HCT116 (cell line): ENCODE results near the gene FBXW4. TPM values are rescaled to one million over a fixed set of nuclear protein-coding genes. Genes with fewer than 3 reads are reported as not detected.

Experiments
- ATAC-seq: fragments of 200-7000 bp; cut with Tn5 transposase; 2 replicates; pipeline ENCODE4 v1.9.1; 2020; ENCODE audit warnings: mild to moderate bottlenecking, moderate library complexity
- BruUV-seq: library from RNA; stranded (reverse); fragments of 400-500 nt; replicated peaks from 2 replicates; lab custom pipeline; 2021; lab: Mats Ljungman, UMichigan
- CTCF ChIA-PET: fragments of 300-600 bp; sonication (Branson Sonifier 250); formaldehyde crosslinking; loops from one replicate; lab custom pipeline; 2021; ENCODE audit warnings: antibody characterized with exemption; lab: Charles Lee
- POLR2A ChIA-PET: fragments of 300-600, 350-600 bp; sonication (Branson Sonifier 250); formaldehyde crosslinking; loops from one replicate; lab custom pipeline; 2021; ENCODE audit warnings: antibody characterized with exemption; lab: Charles Lee
- RAD21 ChIA-PET, 2 experiments: fragments of 300-600 bp; sonication (Branson Sonifier 250); formaldehyde crosslinking; loops; one replicate each; lab custom pipeline; 2023; ENCODE audit warnings: low total read pairs in 2 of 2; ENCODE audit not compliant: uncharacterized antibody in 2 of 2, unreplicated experiment in 2 of 2, low non-redundant PET in 1 of 2; lab: Charles Lee
- DNase-seq: peaks from one replicate; pipeline ENCODE4 v3.0.0-alpha.2; 2010; ENCODE audit warnings: low read depth, low spot score
- H2AFZ ChIP-seq: fragments of 200-600 bp; shearing (Covaris generic), sonication (generic); 2 replicates; pipeline ENCODE4 v1.6.1; 2017; ENCODE audit warnings: low read depth, mixed run types, mixed read lengths, antibody characterized with exemption, low read length; ENCODE audit not compliant: poor library complexity, severe bottlenecking
- H3K27ac ChIP-seq: 2 replicates; pipeline ENCODE4 v1.5.1; 2012; ENCODE audit warnings: low read depth, low read length
- H3K27me3 ChIP-seq: fragments of 200-600 bp; sonication (generic); 2 replicates; pipeline ENCODE4 v1.6.1; 2016; ENCODE audit warnings: mixed run types, low read length, mixed read lengths; ENCODE audit not compliant: insufficient read depth
- H3K36me3 ChIP-seq, 2 experiments: fragments of 200-500 bp in 1 of 2; fragments of 200-600 bp in 1 of 2; sonication (Bioruptor generic) in 1 of 2; sonication (generic) in 1 of 2; 2 replicates each; pipeline versions ENCODE4 v1.5.1 to v1.6.1; 2014 to 2016; ENCODE audit warnings: low read length in 2 of 2, inconsistent platforms in 1 of 2, mixed read lengths in 1 of 2, mixed run types in 1 of 2; ENCODE audit not compliant: insufficient read depth in 2 of 2, control insufficient read depth in 1 of 2
- H3K4me1 ChIP-seq, 2 experiments: fragments of 200-600 bp in 1 of 2; sonication (generic) in 1 of 2; 2 replicates each; pipeline versions ENCODE4 v1.5.1 to v1.6.1; 2012 to 2017; ENCODE audit warnings: low read length in 2 of 2, inconsistent platforms in 1 of 2, mild to moderate bottlenecking in 1 of 2, mixed read lengths in 1 of 2, mixed run types in 1 of 2, moderate library complexity in 1 of 2; ENCODE audit not compliant: insufficient read depth in 2 of 2, control insufficient read depth in 1 of 2
- H3K4me2 ChIP-seq: fragments of 200-600 bp; sonication (generic); 2 replicates; pipeline ENCODE4 v1.6.1; 2017; ENCODE audit warnings: mixed run types, low read length, mixed read lengths
- H3K4me3 ChIP-seq, 2 experiments: fragments of 200-600 bp in 1 of 2; sonication (generic) in 1 of 2; replicated peaks in 1 of 2; 2 replicates each; pipeline ENCODE4 v1.5.1; 2011 to 2016; ENCODE audit warnings: low read length in 2 of 2, control low read depth in 1 of 2, low read depth in 1 of 2, mild to moderate bottlenecking in 1 of 2, mixed read lengths in 1 of 2, mixed run types in 1 of 2
- H3K79me2 ChIP-seq: fragments of 200-600 bp; sonication (generic); 2 replicates; pipeline ENCODE4 v1.6.1; 2017; ENCODE audit warnings: mild to moderate bottlenecking, mixed run types, low read length, moderate library complexity, mixed read lengths; ENCODE audit not compliant: insufficient read depth
- H3K9ac ChIP-seq: fragments of 200-600 bp; sonication (generic); 2 replicates; pipeline ENCODE4 v1.6.1; 2016; ENCODE audit warnings: low read length, mixed read lengths
- H3K9me2 ChIP-seq: fragments of 200-600 bp; sonication (generic), shearing (Covaris generic); 2 replicates; pipeline ENCODE4 v1.6.1; 2017; ENCODE audit warnings: mixed run types, mild to moderate bottlenecking, moderate library complexity; ENCODE audit not compliant: insufficient read depth
- H3K9me3 ChIP-seq, 2 experiments: fragments of 200-500 bp in 1 of 2; fragments of 200-600 bp in 1 of 2; sonication (Bioruptor generic) in 1 of 2; sonication (generic) in 1 of 2; 2 replicates each; pipeline ENCODE4 v1.6.1; 2014 to 2017; ENCODE audit warnings: low read length in 2 of 2, mixed read lengths in 2 of 2, inconsistent platforms in 1 of 2, low read depth in 1 of 2, mild to moderate bottlenecking in 1 of 2, mixed run types in 1 of 2, moderate library complexity in 1 of 2; ENCODE audit not compliant: control insufficient read depth in 1 of 2, insufficient read depth in 1 of 2
- H4K20me1 ChIP-seq: fragments of 200-600 bp; sonication (generic), shearing (Covaris generic); 2 replicates; pipeline ENCODE4 v1.6.1; 2017; ENCODE audit warnings: mixed run types, mild to moderate bottlenecking, moderate library complexity; ENCODE audit not compliant: insufficient read depth
- CBX3 ChIP-seq: IDR thresholded peaks from 2 replicates; pipeline ENCODE4 v1.6.1; 2012; ENCODE audit warnings: low read depth
- ELF1 ChIP-seq: IDR thresholded peaks from 2 replicates; pipeline ENCODE4 v1.6.1; 2012; ENCODE audit warnings: low read depth, borderline replicate concordance
- EZH2 ChIP-seq: fragments of 200-600 bp; sonication (generic); IDR thresholded peaks from 2 replicates; pipeline ENCODE4 v1.6.1; 2017; ENCODE audit warnings: antibody characterized with exemption, mixed run types
- FOSL1 ChIP-seq: IDR thresholded peaks from 2 replicates; pipeline ENCODE4 v1.6.1; 2012; ENCODE audit warnings: low read depth
- JUND ChIP-seq: IDR thresholded peaks from 2 replicates; pipeline ENCODE4 v1.6.1; 2012
- POLR2AphosphoS5 ChIP-seq: IDR thresholded peaks from 2 replicates; pipeline ENCODE4 v1.6.1; 2011; ENCODE audit warnings: mild to moderate bottlenecking, low read depth, low read length, moderate library complexity
- RAD21 ChIP-seq: IDR thresholded peaks from 2 replicates; pipeline ENCODE4 v1.6.1; 2012; ENCODE audit warnings: low read depth, mild to moderate bottlenecking
- TCF7L2 ChIP-seq: IDR thresholded peaks from 2 replicates; pipeline ENCODE4 v1.7.0; 2011; ENCODE audit warnings: borderline replicate concordance, inconsistent platforms; ENCODE audit not compliant: insufficient read depth, insufficient read length; ENCODE audit errors: extremely low read depth
- YY1 ChIP-seq: IDR thresholded peaks from 2 replicates; pipeline ENCODE4 v1.6.1; 2011; ENCODE audit warnings: low read length, low read depth, moderate library complexity, mild to moderate bottlenecking; ENCODE audit not compliant: insufficient replicate concordance; ENCODE audit errors: extremely low read depth
- intact Hi-C: fragments of 100-400 bp; cut with micrococcal nuclease; formaldehyde crosslinking; loops from 2 replicates; pipeline ENCODE4 v1.10.0; 2022
- total RNA-seq: library from RNA; stranded (reverse); gene quantifications from one replicate; pipeline ENCODE4 v1.2.1, GENCODE V29; 2021; ENCODE audit not compliant: unreplicated experiment
- TF ChIP-seq, protein P1 (sequence below): IDR thresholded peaks from 2 replicates; pipeline ENCODE4 v1.6.1; 2012
- TF ChIP-seq, protein P2 (sequence below), 3 experiments: fragments of 200-600 bp in 1 of 3; sonication (generic) in 1 of 3; IDR thresholded peaks in 2 of 3; conservative IDR thresholded peaks in 1 of 3; 2 replicates each; pipeline ENCODE4 v1.5.1; 2012 to 2017; ENCODE audit warnings: low read depth in 2 of 3, low read length in 2 of 3, antibody characterized with exemption in 1 of 3, borderline replicate concordance in 1 of 3, control low read depth in 1 of 3, mild to moderate bottlenecking in 1 of 3, mixed read lengths in 1 of 3, mixed run types in 1 of 3, moderate library complexity in 1 of 3; ENCODE audit not compliant: insufficient read depth in 1 of 3

The FBXW4 gene
- total RNA-seq, 1 experiment from 2014 or later = 35.3 TPM

GRCh38 chr10:101567165-101568006 lies 127.6 kb downstream of the FBXW4 start:
- no peaks in the 10 kb centered on the region for H3K9me2 ChIP-seq
- H3K4me1 ChIP-seq = peaks cover 11 to 22% of the 10 kb centered on the region in 2 experiments
- ATAC-seq = no peak
- H3K27ac ChIP-seq = no peak overlapping the region
- ChIA-PET POLR2A (no interaction called here), RAD21 (interaction anchor here in 1 of 2 experiments (3.7 kb wide), 1 partner anchor 353 kb away, joined by 31 read pairs; no protein-coding TSS in a partner anchor), CTCF (interaction anchor here (1.0 to 1.5 kb wide), 3 partner anchors 123 to 353 kb away, joined by 3 to 13 read pairs (median 4); no protein-coding TSS in a partner anchor)
- no peaks in the 10 kb centered on the region for H3K36me3 ChIP-seq
- H3K27me3 ChIP-seq = no peaks in the 10 kb centered on the region; the same call in 1 of the 2 replicates
- H4K20me1 ChIP-seq = no peaks in the 10 kb centered on the region
- no TSS peak for BruUV-seq
- H3K4me2 ChIP-seq = no peak overlapping the region
- intact Hi-C loops = no loop called here
- no peak overlapping the region for H3K9ac ChIP-seq
- no peak overlapping the region for H3K4me3 ChIP-seq
- H3K79me2 ChIP-seq = no peaks in the 10 kb centered on the region
- no peaks in the 10 kb centered on the region for H3K9me3 ChIP-seq
- DNase-seq = no peak
- no peak for TF ChIP-seq TCF7L2
- no peak for TF ChIP-seq JUND
- no peak for TF ChIP-seq YY1
- TF ChIP-seq, all 23 proteins: peak for 0
- H2AFZ ChIP-seq = no peak overlapping the region

DNA sequence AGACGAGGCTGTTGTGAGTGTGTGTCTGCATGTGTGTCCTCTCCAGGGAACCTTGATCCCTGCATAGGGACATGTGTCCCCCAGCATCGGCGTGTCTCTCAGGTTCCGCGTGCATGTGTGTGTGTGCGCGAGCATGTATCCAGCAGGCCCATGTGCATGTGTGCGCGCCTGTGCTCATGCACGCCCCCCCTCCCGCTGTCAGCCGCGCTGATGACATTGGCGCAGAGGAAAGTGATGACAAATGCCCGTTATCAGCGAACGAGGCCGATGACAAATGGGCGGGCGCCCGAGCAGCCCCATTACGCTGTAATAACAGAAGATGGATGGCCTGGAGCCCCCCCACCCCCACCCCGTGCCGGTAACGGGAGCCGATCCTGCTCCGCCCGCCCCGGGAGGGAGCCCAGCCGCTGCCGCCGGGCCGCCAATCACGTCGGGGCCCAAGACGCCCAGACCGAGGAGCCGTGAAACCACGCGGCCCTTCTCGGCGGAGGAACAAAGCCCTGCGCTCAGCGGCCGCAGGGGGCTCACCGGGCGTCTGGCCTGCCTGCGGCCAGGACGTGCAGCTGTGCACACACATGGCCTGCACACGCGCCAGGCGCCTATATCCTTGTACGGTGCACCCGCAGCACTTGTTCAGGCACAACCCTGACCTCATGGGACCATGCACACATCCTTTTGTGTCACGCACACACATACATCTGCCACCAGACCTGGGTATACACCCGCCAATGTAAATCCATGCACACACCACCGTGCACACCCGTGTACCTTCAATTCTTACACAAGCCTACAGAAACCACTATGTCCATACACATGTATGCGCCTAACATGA lies 128.4 kb downstream of the FBXW4 start:
- DNase-seq = no peak
- no peaks in the 10 kb centered on the region for H4K20me1 ChIP-seq
- H3K27me3 ChIP-seq = no peaks in the 10 kb centered on the region; the same call in 1 of the 2 replicates
- POLR2A ChIA-PET = no interaction called here
- no peak overlapping the region for H3K4me2 ChIP-seq
- H3K36me3 ChIP-seq = no peaks in the 10 kb centered on the region
- intact Hi-C loops = no loop called here
- BruUV-seq = no TSS peak
- no peak overlapping the region for H3K4me3 ChIP-seq
- no peak overlapping the region for H2AFZ ChIP-seq
- no peak for ATAC-seq
- H3K9me2 ChIP-seq = no peaks in the 10 kb centered on the region
- H3K27ac ChIP-seq = no peak overlapping the region
- RAD21 ChIA-PET = no interaction called here
- CTCF ChIA-PET = interaction anchor here (1.3 kb wide), 1 partner anchor 352 kb away, joined by 3 read pairs; no protein-coding TSS in a partner anchor
- no peak overlapping the region for H3K9ac ChIP-seq
- H3K4me1 ChIP-seq = peaks cover 11 to 22% of the 10 kb centered on the region in 2 experiments
- no peaks in the 10 kb centered on the region for H3K79me2 ChIP-seq
- no peaks in the 10 kb centered on the region for H3K9me3 ChIP-seq
- TF ChIP-seq, protein P1, sequence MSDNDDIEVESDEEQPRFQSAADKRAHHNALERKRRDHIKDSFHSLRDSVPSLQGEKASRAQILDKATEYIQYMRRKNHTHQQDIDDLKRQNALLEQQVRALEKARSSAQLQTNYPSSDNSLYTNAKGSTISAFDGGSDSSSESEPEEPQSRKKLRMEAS = no peak
- TF ChIP-seq EZH2 (no peak), RAD21 (no peak), JUND (no peak), CBX3 (no peak), ELF1 (no peak), POLR2AphosphoS5 (no peak), FOSL1 (no peak), TCF7L2 (no peak)
- TF ChIP-seq, protein P2, sequence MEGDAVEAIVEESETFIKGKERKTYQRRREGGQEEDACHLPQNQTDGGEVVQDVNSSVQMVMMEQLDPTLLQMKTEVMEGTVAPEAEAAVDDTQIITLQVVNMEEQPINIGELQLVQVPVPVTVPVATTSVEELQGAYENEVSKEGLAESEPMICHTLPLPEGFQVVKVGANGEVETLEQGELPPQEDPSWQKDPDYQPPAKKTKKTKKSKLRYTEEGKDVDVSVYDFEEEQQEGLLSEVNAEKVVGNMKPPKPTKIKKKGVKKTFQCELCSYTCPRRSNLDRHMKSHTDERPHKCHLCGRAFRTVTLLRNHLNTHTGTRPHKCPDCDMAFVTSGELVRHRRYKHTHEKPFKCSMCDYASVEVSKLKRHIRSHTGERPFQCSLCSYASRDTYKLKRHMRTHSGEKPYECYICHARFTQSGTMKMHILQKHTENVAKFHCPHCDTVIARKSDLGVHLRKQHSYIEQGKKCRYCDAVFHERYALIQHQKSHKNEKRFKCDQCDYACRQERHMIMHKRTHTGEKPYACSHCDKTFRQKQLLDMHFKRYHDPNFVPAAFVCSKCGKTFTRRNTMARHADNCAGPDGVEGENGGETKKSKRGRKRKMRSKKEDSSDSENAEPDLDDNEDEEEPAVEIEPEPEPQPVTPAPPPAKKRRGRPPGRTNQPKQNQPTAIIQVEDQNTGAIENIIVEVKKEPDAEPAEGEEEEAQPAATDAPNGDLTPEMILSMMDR (IDR thresholded peaks at IDR 0.05 in 2 of 3, conservative IDR thresholded peaks at IDR 0.05 in 1 of 3; ENCODE audit: borderline replicate concordance in 1 of 3, insufficient read depth in 1 of 3, low read depth in 2 of 3, low read length in 2 of 3) = no peak
